Activated naive CD8-positive, alpha-beta T cell treated with anti-CD3 and anti-CD28 coated beads, Interleukin-2, amount 50 U/mL, for 24 hours (primary cell): ENCODE data around the gene TXNDC2.

ENCODE experiments used
- ATAC-seq: fragments of 150-1000 bp; cut with Tn5 transposase; one replicate; pipeline ENCODE4 v1.10.0; 2021
- DNase-seq: peaks from one replicate; pipeline ENCODE4 v3.0.0; 2021
- H3K27ac Mint-ChIP-seq: one replicate; pipeline ENCODE4 v1.8.0; 2021; ENCODE audit warnings: mild to moderate bottlenecking, mixed read lengths
- H3K27me3 Mint-ChIP-seq: one replicate; pipeline ENCODE4 v1.8.0; 2021; ENCODE audit warnings: mixed read lengths
- H3K36me3 Mint-ChIP-seq: one replicate; pipeline ENCODE4 v1.8.0; 2021; ENCODE audit warnings: low read depth, mixed read lengths
- H3K4me1 Mint-ChIP-seq: one replicate; pipeline ENCODE4 v1.8.0; 2021; ENCODE audit warnings: mixed read lengths
- H3K4me3 Mint-ChIP-seq: one replicate; pipeline ENCODE4 v1.8.0; 2021; ENCODE audit warnings: mild to moderate bottlenecking, moderate library complexity, mixed read lengths
- H3K9me3 Mint-ChIP-seq: one replicate; pipeline ENCODE4 v1.8.0; 2021; ENCODE audit warnings: mixed read lengths

TXNDC2 gene

GRCh38 chr18:9919564-9920232 lies 33.9 kb downstream of the TXNDC2 start:
- Mint-ChIP-seq H3K27me3 (no peaks in the 10 kb centered on the region), H3K9me3 (no peaks in the 10 kb centered on the region), H3K4me1 (peaks cover 44% of the 10 kb centered on the region), H3K36me3 (peaks cover 6% of the 10 kb centered on the region), H3K4me3 (no peak overlapping the region), H3K27ac (no peak overlapping the region)
- no peak for ATAC-seq
- no peak for DNase-seq

DNA sequence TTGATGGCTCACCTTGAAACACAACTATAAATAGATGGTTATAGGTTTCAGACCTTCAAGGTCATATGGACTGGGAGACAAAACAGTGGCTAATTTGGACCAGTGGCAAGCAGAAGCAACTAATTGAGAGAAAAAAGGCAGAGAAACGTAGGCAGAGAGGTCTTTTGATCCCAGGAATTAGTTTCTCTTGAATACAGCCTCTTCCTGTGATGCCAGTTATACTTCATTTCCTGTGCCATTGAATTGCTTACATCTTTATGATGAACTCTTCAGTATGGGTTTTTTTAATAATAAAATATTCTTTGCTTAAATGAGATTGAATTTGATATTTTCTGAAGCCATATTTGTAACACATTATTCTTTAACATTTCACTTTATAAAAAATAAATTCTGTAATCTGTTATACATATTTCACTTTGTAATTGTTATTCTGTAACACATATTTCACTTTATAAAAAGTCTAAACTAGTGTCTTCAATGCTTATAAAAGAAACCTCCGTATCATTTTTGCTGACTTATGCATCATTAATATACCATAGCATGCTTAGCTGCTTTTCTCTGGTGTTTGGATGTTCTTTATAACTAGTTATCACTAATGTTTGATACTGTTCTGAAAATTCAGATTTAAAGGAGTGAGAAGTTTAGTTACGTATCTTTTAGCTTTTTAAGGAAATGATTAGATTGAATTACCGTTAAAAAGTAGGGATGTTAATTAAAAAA lies 37.0 kb downstream of the TXNDC2 start:
- H3K4me3 Mint-ChIP-seq: no peak overlapping the region
- H3K27ac Mint-ChIP-seq: no peak overlapping the region

DNA sequence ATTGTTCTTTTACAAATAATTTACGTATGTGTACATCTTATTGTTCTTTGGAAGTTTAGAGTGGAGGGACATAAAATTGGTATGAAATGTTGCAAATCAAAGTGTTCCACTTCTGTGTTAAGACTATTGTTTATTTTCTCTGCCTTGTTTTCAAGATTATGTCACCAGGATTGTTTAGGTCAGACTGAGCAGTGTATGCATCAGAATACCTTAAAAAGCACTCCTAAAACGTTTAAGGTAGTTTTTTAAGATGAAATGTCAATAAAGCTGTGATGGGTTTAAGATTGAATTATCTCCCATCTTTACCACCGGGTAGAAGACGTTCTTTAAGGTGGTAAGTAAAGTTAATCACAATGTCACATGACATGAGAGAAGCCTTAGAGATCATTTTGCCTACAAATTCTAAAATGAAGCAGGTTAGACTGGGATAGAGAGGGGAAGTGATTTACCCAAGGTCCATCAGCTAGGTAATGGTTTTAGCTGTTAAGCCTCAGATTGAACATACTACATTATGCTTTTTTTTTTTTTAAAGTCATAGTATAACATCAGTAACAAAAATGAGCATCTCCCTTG lies 38.7 kb downstream of the TXNDC2 start:
- ATAC-seq (no peak), DNase-seq (no peak)
- Mint-ChIP-seq H3K9me3 (no peaks in the 10 kb centered on the region), H3K36me3 (peaks cover 6% of the 10 kb centered on the region), H3K4me1 (peaks cover 71% of the 10 kb centered on the region), H3K4me3 (no peak overlapping the region), H3K27ac (no peak overlapping the region), H3K27me3 (no peaks in the 10 kb centered on the region)

More for the DNA sequence above, 37.0 kb downstream of the TXNDC2 start:
- peaks cover 54% of the 10 kb centered on the region for H3K4me1 Mint-ChIP-seq
- H3K9me3 Mint-ChIP-seq: no peaks in the 10 kb centered on the region
- ATAC-seq: no peak
- peaks cover 4% of the 10 kb centered on the region for H3K36me3 Mint-ChIP-seq
- H3K27me3 Mint-ChIP-seq: no peaks in the 10 kb centered on the region
- no peak for DNase-seq

GRCh38 chr18:9925369-9925768 lies 39.6 kb downstream of the TXNDC2 start:
- DNase-seq (no peak), ATAC-seq (no peak)
- no peak overlapping the region for H3K27ac Mint-ChIP-seq
- H3K36me3 Mint-ChIP-seq: peaks cover 6% of the 10 kb centered on the region
- peaks cover 76% of the 10 kb centered on the region for H3K4me1 Mint-ChIP-seq
- H3K9me3 Mint-ChIP-seq: no peaks in the 10 kb centered on the region
- no peaks in the 10 kb centered on the region for H3K27me3 Mint-ChIP-seq
- H3K4me3 Mint-ChIP-seq: no peak overlapping the region

- no peak for DNase-seq
- no peaks in the 10 kb centered on the region for H3K27me3 Mint-ChIP-seq
- ATAC-seq: no peak
- H3K4me3 Mint-ChIP-seq: no peak overlapping the region
- H3K27ac Mint-ChIP-seq: no peak overlapping the region
- H3K36me3 Mint-ChIP-seq: peaks cover 6% of the 10 kb centered on the region
- H3K9me3 Mint-ChIP-seq: no peaks in the 10 kb centered on the region
- peaks cover 77% of the 10 kb centered on the region for H3K4me1 Mint-ChIP-seq
These were observed 40.0 kb downstream of the TXNDC2 start for GRCh38 chr18:9925795-9926194.

DNA sequence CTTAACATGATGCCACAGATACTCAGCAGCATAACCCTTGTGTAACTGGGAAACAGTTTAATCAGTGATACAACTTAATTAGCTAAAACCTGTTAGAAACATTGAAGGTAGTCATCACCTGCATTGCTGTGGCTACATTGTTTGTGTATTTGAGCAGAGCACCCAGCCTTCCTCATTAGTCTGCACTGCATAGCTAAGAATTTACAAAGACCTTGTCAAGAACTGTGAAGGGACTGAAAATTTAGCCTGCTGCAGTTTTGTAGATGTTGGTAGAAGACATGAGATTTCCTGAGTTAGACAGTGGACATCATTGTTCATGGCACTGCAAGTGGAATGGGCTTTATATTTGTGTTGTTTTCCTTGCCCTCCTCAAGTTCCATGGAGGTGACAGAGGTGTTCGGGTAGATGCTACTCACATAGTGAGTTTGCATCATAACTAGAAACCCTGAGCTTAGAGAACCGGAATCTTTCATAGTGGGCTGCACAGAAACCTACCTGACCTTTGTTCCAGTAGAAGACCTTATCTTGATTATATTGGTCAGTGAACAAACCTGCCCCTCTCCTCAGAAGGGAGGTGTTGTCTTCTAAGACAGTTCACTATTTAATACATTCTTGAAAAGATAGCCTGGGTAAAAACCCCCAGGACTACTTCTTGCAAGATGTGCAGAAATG lies 40.6 kb downstream of the TXNDC2 start:
- DNase-seq: no peak
- Mint-ChIP-seq H3K4me1 (peaks cover 83% of the 10 kb centered on the region), H3K27ac (no peak overlapping the region), H3K36me3 (peaks cover 9% of the 10 kb centered on the region), H3K9me3 (no peaks in the 10 kb centered on the region), H3K4me3 (no peak overlapping the region), H3K27me3 (no peaks in the 10 kb centered on the region)
- peak; percentile 68 for ATAC-seq

DNA sequence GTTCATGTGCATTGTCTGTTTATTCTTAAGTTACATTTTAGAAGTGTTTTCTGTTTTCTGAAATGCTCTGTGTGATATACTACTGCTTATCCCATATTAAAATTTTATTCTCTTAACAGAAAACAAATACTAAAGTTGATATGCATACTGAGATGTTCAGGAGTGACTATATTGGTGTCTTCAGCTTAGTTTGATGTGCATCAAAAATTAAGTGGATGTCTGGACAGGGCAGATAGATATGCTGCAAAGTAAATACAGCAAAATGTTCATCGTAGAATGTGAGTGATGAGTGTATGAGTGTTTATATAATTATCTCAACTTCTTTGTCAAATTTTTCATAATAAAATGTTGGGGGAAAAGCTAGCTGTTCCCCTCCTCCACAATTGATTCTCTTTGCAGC lies 41.2 kb downstream of the TXNDC2 start:
- DNase-seq: no peak
- peak overlapping the region; percentile 3 for H3K27ac Mint-ChIP-seq
- peaks cover 13% of the 10 kb centered on the region for H3K36me3 Mint-ChIP-seq
- H3K4me3 Mint-ChIP-seq: no peak overlapping the region
- peaks cover 85% of the 10 kb centered on the region for H3K4me1 Mint-ChIP-seq
- H3K27me3 Mint-ChIP-seq: no peaks in the 10 kb centered on the region
- ATAC-seq: no peak
- no peaks in the 10 kb centered on the region for H3K9me3 Mint-ChIP-seq

- Mint-ChIP-seq H3K9me3 (no peaks in the 10 kb centered on the region), H3K27me3 (no peaks in the 10 kb centered on the region), H3K27ac (peak overlapping the region; percentile 41), H3K36me3 (peaks cover 17% of the 10 kb centered on the region), H3K4me3 (no peak overlapping the region), H3K4me1 (peaks cover 83% of the 10 kb centered on the region)
- no peak for ATAC-seq
- DNase-seq: no peak
These were observed 41.8 kb downstream of the TXNDC2 start for GRCh38 chr18:9927392-9928063.

DNA sequence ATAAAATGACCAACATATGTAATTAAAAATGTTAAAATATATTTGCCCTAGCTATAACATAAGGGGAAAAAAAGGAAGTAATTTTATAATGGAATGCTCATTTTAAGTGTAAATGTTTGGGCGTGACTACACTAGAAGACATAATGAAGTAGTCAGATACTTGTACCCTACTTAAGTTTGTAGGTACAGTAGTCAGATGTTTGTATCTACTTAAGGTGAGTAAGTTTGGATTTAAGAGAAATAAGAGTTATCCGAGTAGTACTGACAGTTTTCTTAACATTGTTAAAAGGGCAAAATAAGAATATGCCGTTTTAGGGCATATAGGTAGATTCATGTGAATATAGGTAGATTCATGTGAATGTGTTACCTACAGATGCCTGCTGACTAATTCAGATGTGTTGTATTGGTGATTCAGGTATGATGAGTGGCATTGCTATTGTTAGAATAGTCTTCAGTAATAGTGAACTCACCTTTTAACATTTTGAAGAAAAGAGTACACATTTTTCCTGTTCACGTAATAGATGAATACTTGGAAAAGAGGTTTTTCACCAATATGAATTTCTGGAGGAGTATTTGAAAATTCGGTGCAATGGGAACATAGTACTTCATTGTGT lies 43.0 kb downstream of the TXNDC2 start:
- no peak for ATAC-seq
- H3K27ac Mint-ChIP-seq: no peak overlapping the region
- no peaks in the 10 kb centered on the region for H3K9me3 Mint-ChIP-seq

DNA sequence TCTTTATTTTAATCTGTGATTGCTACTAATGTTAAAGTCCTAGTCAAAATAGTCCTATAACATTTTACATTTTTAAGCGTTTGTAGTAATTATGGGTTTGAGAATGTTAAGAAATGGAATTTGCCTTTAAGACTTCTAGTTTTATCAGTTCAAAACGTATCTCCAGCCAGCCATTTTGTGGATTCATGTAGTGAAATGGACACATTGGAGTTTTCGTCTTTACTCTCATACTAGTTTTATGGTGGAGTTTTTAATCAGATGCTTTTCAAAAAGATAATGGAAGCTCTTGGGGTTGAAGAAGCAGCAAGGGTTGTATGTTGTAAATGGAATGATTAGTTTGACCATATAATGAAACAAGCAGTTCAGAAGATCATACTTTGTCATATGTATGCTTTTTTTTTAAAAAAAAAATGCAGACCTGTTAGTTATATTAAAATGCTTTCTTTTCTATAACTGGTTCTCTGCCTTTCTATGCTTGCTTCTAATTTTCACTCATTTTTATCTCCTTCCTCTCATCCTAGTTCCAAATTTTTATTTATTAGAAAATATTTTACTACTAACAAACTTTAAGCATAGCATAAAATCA lies 44.6 kb downstream of the TXNDC2 start:
- Mint-ChIP-seq H3K27me3 (no peaks in the 10 kb centered on the region), H3K4me1 (peaks cover 61% of the 10 kb centered on the region), H3K27ac (no peak overlapping the region), H3K36me3 (peaks cover 25% of the 10 kb centered on the region), H3K9me3 (no peaks in the 10 kb centered on the region), H3K4me3 (no peak overlapping the region)
- DNase-seq (no peak), ATAC-seq (no peak)

More for the DNA sequence above, 43.0 kb downstream of the TXNDC2 start:
- Mint-ChIP-seq H3K27me3 (no peaks in the 10 kb centered on the region), H3K36me3 (peaks cover 26% of the 10 kb centered on the region), H3K4me1 (peaks cover 74% of the 10 kb centered on the region), H3K4me3 (no peak overlapping the region)
- no peak for DNase-seq

- ATAC-seq (no peak), DNase-seq (no peak)
- H3K9me3 Mint-ChIP-seq: no peaks in the 10 kb centered on the region
- H3K36me3 Mint-ChIP-seq: peaks cover 27% of the 10 kb centered on the region
- H3K27me3 Mint-ChIP-seq: no peaks in the 10 kb centered on the region
- no peak overlapping the region for H3K27ac Mint-ChIP-seq
- H3K4me1 Mint-ChIP-seq: peaks cover 53% of the 10 kb centered on the region
- H3K4me3 Mint-ChIP-seq: no peak overlapping the region
These were observed 45.4 kb downstream of the TXNDC2 start for GRCh38 chr18:9931146-9931545.

- no peak for ATAC-seq
- no peaks in the 10 kb centered on the region for H3K27me3 Mint-ChIP-seq
- peaks cover 27% of the 10 kb centered on the region for H3K36me3 Mint-ChIP-seq
- H3K9me3 Mint-ChIP-seq: no peaks in the 10 kb centered on the region
- no peak overlapping the region for H3K4me3 Mint-ChIP-seq
- H3K4me1 Mint-ChIP-seq: peaks cover 48% of the 10 kb centered on the region
- DNase-seq: no peak
- no peak overlapping the region for H3K27ac Mint-ChIP-seq
These were observed 45.9 kb downstream of the TXNDC2 start for GRCh38 chr18:9931678-9932077.

- no peak for ATAC-seq
- no peak overlapping the region for H3K27ac Mint-ChIP-seq
- H3K27me3 Mint-ChIP-seq: no peaks in the 10 kb centered on the region
- no peaks in the 10 kb centered on the region for H3K9me3 Mint-ChIP-seq
- peaks cover 34% of the 10 kb centered on the region for H3K36me3 Mint-ChIP-seq
- peaks cover 26% of the 10 kb centered on the region for H3K4me1 Mint-ChIP-seq
- DNase-seq: no peak
- no peak overlapping the region for H3K4me3 Mint-ChIP-seq
These were observed 48.1 kb downstream of the TXNDC2 start for GRCh38 chr18:9933865-9934264.

- no peak overlapping the region for H3K4me3 Mint-ChIP-seq
- H3K36me3 Mint-ChIP-seq: peaks cover 33% of the 10 kb centered on the region
- no peak for ATAC-seq
- no peaks in the 10 kb centered on the region for H3K27me3 Mint-ChIP-seq
- no peak for DNase-seq
- H3K9me3 Mint-ChIP-seq: no peaks in the 10 kb centered on the region
- H3K27ac Mint-ChIP-seq: no peak overlapping the region
- peaks cover 22% of the 10 kb centered on the region for H3K4me1 Mint-ChIP-seq
These were observed 48.5 kb downstream of the TXNDC2 start for GRCh38 chr18:9934274-9934673.
